IMR-90 (cell line): ENCODE data around the gene RFTN1.

ENCODE experiments used
- CEBPB ChIP-seq: IDR thresholded peaks from 2 replicates; pipeline ENCODE4 v1.6.1; 2012; ENCODE audit warnings: low read depth, low read length, improper control_type of control experiment
- CHD1 ChIP-seq: IDR thresholded peaks from 2 replicates; pipeline ENCODE4 v1.6.1; 2012; ENCODE audit warnings: low read depth, low read length, improper control_type of control experiment
- FOS ChIP-seq: fragments of 150-350 bp; IDR thresholded peaks from 2 replicates; pipeline ENCODE4 v1.6.1; 2016; ENCODE audit warnings: low read depth, low read length
- MAFK ChIP-seq: IDR thresholded peaks from 2 replicates; pipeline ENCODE4 v1.6.1; 2012; ENCODE audit warnings: low read depth, low read length, improper control_type of control experiment
- NFE2L2 ChIP-seq: fragments of 150-350 bp; IDR thresholded peaks from 2 replicates; pipeline ENCODE4 v1.6.1; 2016; ENCODE audit warnings: low read depth, mild to moderate bottlenecking, low read length
- POLR2A ChIP-seq: IDR thresholded peaks from 2 replicates; pipeline ENCODE4 v1.6.1; 2012; ENCODE audit warnings: mild to moderate bottlenecking, low read depth, low read length
- RAD21 ChIP-seq: IDR thresholded peaks from 2 replicates; pipeline ENCODE4 v1.6.1; 2012; ENCODE audit warnings: low read length, improper control_type of control experiment
- RCOR1 ChIP-seq: IDR thresholded peaks from 2 replicates; pipeline ENCODE4 v1.6.1; 2012; ENCODE audit warnings: mild to moderate bottlenecking, low read length, improper control_type of control experiment; ENCODE audit not compliant: insufficient replicate concordance
- RFX5 ChIP-seq: IDR thresholded peaks from 2 replicates; pipeline ENCODE4 v1.8.0; 2012; ENCODE audit warnings: low read depth, mild to moderate bottlenecking, low read length, moderate library complexity
- SMC3 ChIP-seq: fragments of 150-350 bp; IDR thresholded peaks from 2 replicates; pipeline ENCODE4 v1.6.1; 2016; ENCODE audit warnings: low read depth, mild to moderate bottlenecking, antibody characterized with exemption, low read length, moderate library complexity
- TF ChIP-seq, protein P1 (sequence below): conservative IDR thresholded peaks from 2 replicates; pipeline ENCODE4 v1.5.1; 2012; ENCODE audit warnings: mild to moderate bottlenecking, low read depth, low read length, improper control_type of control experiment
- TF ChIP-seq, protein P2 (sequence below): fragments of 150-350 bp; IDR thresholded peaks from 2 replicates; pipeline ENCODE4 v1.6.1; 2017; ENCODE audit warnings: mild to moderate bottlenecking, antibody characterized with exemption, low read length, low read depth
- TF ChIP-seq, protein P3 (sequence below): fragments of 150-350 bp; IDR thresholded peaks from 2 replicates; pipeline ENCODE4 v1.6.1; 2016; ENCODE audit warnings: low read depth, mild to moderate bottlenecking, low read length, moderate library complexity, borderline replicate concordance

DNA sequence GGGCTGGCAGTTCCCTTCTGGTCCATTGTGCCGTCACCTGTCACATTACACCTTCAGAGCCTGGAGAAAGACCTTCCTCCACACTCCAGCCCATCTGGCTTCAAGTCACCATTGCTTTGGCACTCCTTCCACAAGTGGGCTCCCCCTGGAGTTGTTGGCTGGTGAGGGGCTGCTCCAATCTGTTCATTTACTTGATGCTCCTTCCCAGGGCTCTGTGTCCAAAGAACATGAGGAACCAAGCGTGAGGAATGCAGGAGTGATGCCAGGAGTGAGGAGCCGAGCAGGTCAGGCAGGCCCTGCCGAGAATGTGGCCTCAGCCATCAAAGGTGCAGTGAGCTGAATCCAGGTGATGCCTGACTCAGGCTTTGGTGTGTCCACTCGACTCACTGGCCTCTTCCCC lies 191.3 kb downstream of the RFTN1 start:
- TF ChIP-seq, protein P1, sequence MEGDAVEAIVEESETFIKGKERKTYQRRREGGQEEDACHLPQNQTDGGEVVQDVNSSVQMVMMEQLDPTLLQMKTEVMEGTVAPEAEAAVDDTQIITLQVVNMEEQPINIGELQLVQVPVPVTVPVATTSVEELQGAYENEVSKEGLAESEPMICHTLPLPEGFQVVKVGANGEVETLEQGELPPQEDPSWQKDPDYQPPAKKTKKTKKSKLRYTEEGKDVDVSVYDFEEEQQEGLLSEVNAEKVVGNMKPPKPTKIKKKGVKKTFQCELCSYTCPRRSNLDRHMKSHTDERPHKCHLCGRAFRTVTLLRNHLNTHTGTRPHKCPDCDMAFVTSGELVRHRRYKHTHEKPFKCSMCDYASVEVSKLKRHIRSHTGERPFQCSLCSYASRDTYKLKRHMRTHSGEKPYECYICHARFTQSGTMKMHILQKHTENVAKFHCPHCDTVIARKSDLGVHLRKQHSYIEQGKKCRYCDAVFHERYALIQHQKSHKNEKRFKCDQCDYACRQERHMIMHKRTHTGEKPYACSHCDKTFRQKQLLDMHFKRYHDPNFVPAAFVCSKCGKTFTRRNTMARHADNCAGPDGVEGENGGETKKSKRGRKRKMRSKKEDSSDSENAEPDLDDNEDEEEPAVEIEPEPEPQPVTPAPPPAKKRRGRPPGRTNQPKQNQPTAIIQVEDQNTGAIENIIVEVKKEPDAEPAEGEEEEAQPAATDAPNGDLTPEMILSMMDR, result no peak
- TF ChIP-seq CHD1, result no peak
- TF ChIP-seq SMC3, result no peak
- TF ChIP-seq NFE2L2, result no peak
- TF ChIP-seq FOS, result no peak
- TF ChIP-seq POLR2A, result no peak
- TF ChIP-seq, protein P2, sequence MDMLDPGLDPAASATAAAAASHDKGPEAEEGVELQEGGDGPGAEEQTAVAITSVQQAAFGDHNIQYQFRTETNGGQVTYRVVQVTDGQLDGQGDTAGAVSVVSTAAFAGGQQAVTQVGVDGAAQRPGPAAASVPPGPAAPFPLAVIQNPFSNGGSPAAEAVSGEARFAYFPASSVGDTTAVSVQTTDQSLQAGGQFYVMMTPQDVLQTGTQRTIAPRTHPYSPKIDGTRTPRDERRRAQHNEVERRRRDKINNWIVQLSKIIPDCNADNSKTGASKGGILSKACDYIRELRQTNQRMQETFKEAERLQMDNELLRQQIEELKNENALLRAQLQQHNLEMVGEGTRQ, result no peak
- TF ChIP-seq, protein P3, sequence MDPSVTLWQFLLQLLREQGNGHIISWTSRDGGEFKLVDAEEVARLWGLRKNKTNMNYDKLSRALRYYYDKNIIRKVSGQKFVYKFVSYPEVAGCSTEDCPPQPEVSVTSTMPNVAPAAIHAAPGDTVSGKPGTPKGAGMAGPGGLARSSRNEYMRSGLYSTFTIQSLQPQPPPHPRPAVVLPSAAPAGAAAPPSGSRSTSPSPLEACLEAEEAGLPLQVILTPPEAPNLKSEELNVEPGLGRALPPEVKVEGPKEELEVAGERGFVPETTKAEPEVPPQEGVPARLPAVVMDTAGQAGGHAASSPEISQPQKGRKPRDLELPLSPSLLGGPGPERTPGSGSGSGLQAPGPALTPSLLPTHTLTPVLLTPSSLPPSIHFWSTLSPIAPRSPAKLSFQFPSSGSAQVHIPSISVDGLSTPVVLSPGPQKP, result no peak
- TF ChIP-seq RFX5, result no peak
- no peak for TF ChIP-seq RAD21
- TF ChIP-seq RCOR1, result no peak
- no peak for TF ChIP-seq CEBPB
- TF ChIP-seq MAFK, result no peak
